CD4-positive, alpha-beta T cell (primary cell): ENCODE data around the gene GALNT18. TPM values are rescaled to one million over a fixed set of nuclear protein-coding genes. Genes with fewer than 3 reads are reported as not detected.

Source experiments
- ATAC-seq: fragments of 200-7000 bp; cut with Tn5 transposase; one replicate; pipeline ENCODE4 v1.10.0; 2022; ENCODE audit warnings: mild to moderate bottlenecking; ENCODE audit not compliant: poor library complexity
- CTCF ChIA-PET: fragments of 350-600 bp; sonication (Branson Sonifier 250); formaldehyde crosslinking; loops from one replicate; lab custom pipeline; 2021; ENCODE audit warnings: antibody characterized with exemption, inconsistent platforms; lab: Charles Lee
- POLR2A ChIA-PET: fragments of 350-600 bp; sonication (Branson Sonifier 250); formaldehyde crosslinking; loops from one replicate; lab custom pipeline; 2021; ENCODE audit warnings: antibody characterized with exemption, inconsistent platforms; lab: Charles Lee
- DNase-seq, 14 experiments: peaks; one replicate each; pipeline ENCODE4 v3.0.0-alpha.2; 2013 to 2020; ENCODE audit warnings: mixed read lengths in 2 of 14
- H3K27ac ChIP-seq, 2 donors: one replicate each; pipeline versions ENCODE4 v1.5.1 to v1.7.0; 2013; ENCODE audit warnings: low read length in 2 of 2, low read depth in 1 of 2, mild to moderate bottlenecking in 1 of 2
- H3K27me3 ChIP-seq, 2 experiments: 1 replicate in 1 of 2; 2 replicates in 1 of 2; pipeline versions ENCODE4 v1.6.1 to v1.7.0; 2013; ENCODE audit warnings: low read length in 2 of 2, control low read depth in 1 of 2, mild to moderate bottlenecking in 1 of 2, moderate library complexity in 1 of 2; ENCODE audit not compliant: insufficient read depth in 2 of 2, control insufficient read depth in 1 of 2
- H3K36me3 ChIP-seq: one replicate; pipeline ENCODE4 v1.6.1; 2013; ENCODE audit warnings: low read length, control low read depth; ENCODE audit not compliant: insufficient read depth
- H3K4me1 ChIP-seq: one replicate; pipeline ENCODE4 v1.6.1; 2013; ENCODE audit warnings: low read length, control low read depth; ENCODE audit not compliant: insufficient read depth
- H3K4me3 ChIP-seq: one replicate; pipeline ENCODE4 v1.5.1; 2013; ENCODE audit warnings: mild to moderate bottlenecking, low read length, moderate library complexity
- H3K9me3 ChIP-seq, 2 experiments: 1 replicate in 1 of 2; 2 replicates in 1 of 2; pipeline versions ENCODE4 v1.6.1 to v1.7.0; 2013; ENCODE audit warnings: low read length in 2 of 2, mild to moderate bottlenecking in 2 of 2, control low read depth in 1 of 2, moderate library complexity in 1 of 2; ENCODE audit not compliant: control insufficient read depth in 1 of 2, insufficient read depth in 1 of 2
- H3K27ac Mint-ChIP-seq: one replicate; pipeline ENCODE4 v1.8.0; 2020; ENCODE audit warnings: mixed read lengths
- H3K27me3 Mint-ChIP-seq: one replicate; pipeline ENCODE4 v1.8.0; 2021; ENCODE audit warnings: mixed read lengths
- H3K36me3 Mint-ChIP-seq: one replicate; pipeline ENCODE4 v1.8.0; 2021; ENCODE audit warnings: low read depth, mixed read lengths
- H3K4me1 Mint-ChIP-seq: one replicate; pipeline ENCODE4 v1.8.0; 2021; ENCODE audit warnings: low read depth, mixed read lengths
- H3K4me3 Mint-ChIP-seq: one replicate; pipeline ENCODE4 v1.8.0; 2020; ENCODE audit warnings: mild to moderate bottlenecking, mixed read lengths
- H3K9me3 Mint-ChIP-seq: one replicate; pipeline ENCODE4 v1.8.0; 2020; ENCODE audit warnings: mixed read lengths
- CTCF ChIP-seq: fragments of 200-600 bp; IDR thresholded peaks from one replicate; pipeline ENCODE4 v1.8.0; 2022; ENCODE audit warnings: antibody characterized with exemption, mild to moderate bottlenecking
- intact Hi-C, 2 experiments: fragments of 100-400 bp; cut with DNase I in 1 of 2; cut with micrococcal nuclease in 1 of 2; formaldehyde crosslinking; loops; one replicate each; pipeline versions ENCODE4 v1.15.1 to v1.9.0; 2023 to 2025; cut with DNase I, micrococcal nuclease
- total RNA-seq, 174 experiments: library from RNA in 2 of 174; stranded (reverse) in 2 of 174; gene quantifications; one replicate each; pipeline ENCODE4 v1.2.3 and lab custom pipeline; 2021 to 2026

Gene GALNT18
- total RNA-seq, 2 experiments from 2014 or later, result 0.08 TPM; not detected in 1

- no peaks in the 10 kb centered on the region for H3K9me3 Mint-ChIP-seq
- ATAC-seq, result no peak
- H3K9me3 ChIP-seq, result no peaks in the 10 kb centered on the region
- DNase-seq, result no peak
- H3K4me3 Mint-ChIP-seq, result no peak overlapping the region
- H3K4me1 Mint-ChIP-seq, result no peaks in the 10 kb centered on the region
- no peaks in the 10 kb centered on the region for H3K4me1 ChIP-seq
- ChIA-PET CTCF (no interaction called here), POLR2A (no interaction called here)
- H3K27ac ChIP-seq, result no peak overlapping the region
- no peak overlapping the region for H3K27ac Mint-ChIP-seq
- intact Hi-C loops, result no loop called here
- no peaks in the 10 kb centered on the region for H3K36me3 Mint-ChIP-seq
- H3K27me3 ChIP-seq, result peaks cover 2 to 7% of the 10 kb centered on the region in 2 experiments
- no peak for TF ChIP-seq CTCF
- no peak overlapping the region for H3K4me3 ChIP-seq
- no peaks in the 10 kb centered on the region for H3K36me3 ChIP-seq
- peaks cover 9% of the 10 kb centered on the region for H3K27me3 Mint-ChIP-seq
Measured at GRCh38 chr11:11421509-11421908, 200.3 kb downstream of the GALNT18 start.

GRCh38 chr11:11420899-11421285 lies 200.9 kb downstream of the GALNT18 start:
- no peak overlapping the region for H3K4me3 ChIP-seq
- Mint-ChIP-seq H3K4me3 (no peak overlapping the region), H3K36me3 (no peaks in the 10 kb centered on the region), H3K4me1 (no peaks in the 10 kb centered on the region), H3K27ac (no peak overlapping the region), H3K27me3 (peaks cover 10% of the 10 kb centered on the region), H3K9me3 (no peaks in the 10 kb centered on the region)
- H3K27ac ChIP-seq, result no peak overlapping the region
- ChIA-PET CTCF (interaction anchor here (0.6 kb wide), 1 partner anchor 152 kb away, joined by 4 read pairs; no protein-coding TSS in a partner anchor), POLR2A (interaction anchor here (0.7 kb wide), 1 partner anchor 106 kb away, joined by 3 read pairs; no protein-coding TSS in a partner anchor)
- no peak for TF ChIP-seq CTCF
- H3K27me3 ChIP-seq, result peaks cover 6 to 10% of the 10 kb centered on the region in 2 experiments
- no peaks in the 10 kb centered on the region for H3K36me3 ChIP-seq
- intact Hi-C loops, result no loop called here
- ATAC-seq (no peak), DNase-seq (no peak)
- no peaks in the 10 kb centered on the region for H3K9me3 ChIP-seq
- no peaks in the 10 kb centered on the region for H3K4me1 ChIP-seq

GRCh38 chr11:11420191-11420898 lies 201.5 kb downstream of the GALNT18 start:
- TF ChIP-seq CTCF, result no peak
- Histone ChIP-seq H3K4me3 (no peak overlapping the region), H3K27ac (no peak overlapping the region), H3K27me3 (peaks cover 6 to 10% of the 10 kb centered on the region in 2 experiments), H3K4me1 (no peaks in the 10 kb centered on the region), H3K9me3 (no peaks in the 10 kb centered on the region), H3K36me3 (no peaks in the 10 kb centered on the region)
- no peaks in the 10 kb centered on the region for H3K4me1 Mint-ChIP-seq
- no peak overlapping the region for H3K27ac Mint-ChIP-seq
- DNase-seq, result no peak
- no peaks in the 10 kb centered on the region for H3K36me3 Mint-ChIP-seq
- no peaks in the 10 kb centered on the region for H3K9me3 Mint-ChIP-seq
- no peak for ATAC-seq
- no peak overlapping the region for H3K4me3 Mint-ChIP-seq
- ChIA-PET POLR2A (interaction anchor here (0.7 kb wide), 1 partner anchor 106 kb away, joined by 3 read pairs; no protein-coding TSS in a partner anchor), CTCF (interaction anchor here (0.6 kb wide), 1 partner anchor 152 kb away, joined by 4 read pairs; no protein-coding TSS in a partner anchor)
- intact Hi-C loops, result no loop called here
- H3K27me3 Mint-ChIP-seq, result peaks cover 15% of the 10 kb centered on the region
